Suppressor macrophage treated with lipopolysaccharide for 1 hour (primary cell): ENCODE results near the gene EVPL.
"Not testable (repeated sequence)": the region's sequence is repeated elsewhere in the genome, so short reads cannot be mapped to it uniquely, and the experiment has no call there.

Experiments used
- DNase-seq, 3 donors: peaks; one replicate each; pipeline ENCODE4 v3.0.0-alpha.2; 2020 to 2022

EVPL gene

DNA sequence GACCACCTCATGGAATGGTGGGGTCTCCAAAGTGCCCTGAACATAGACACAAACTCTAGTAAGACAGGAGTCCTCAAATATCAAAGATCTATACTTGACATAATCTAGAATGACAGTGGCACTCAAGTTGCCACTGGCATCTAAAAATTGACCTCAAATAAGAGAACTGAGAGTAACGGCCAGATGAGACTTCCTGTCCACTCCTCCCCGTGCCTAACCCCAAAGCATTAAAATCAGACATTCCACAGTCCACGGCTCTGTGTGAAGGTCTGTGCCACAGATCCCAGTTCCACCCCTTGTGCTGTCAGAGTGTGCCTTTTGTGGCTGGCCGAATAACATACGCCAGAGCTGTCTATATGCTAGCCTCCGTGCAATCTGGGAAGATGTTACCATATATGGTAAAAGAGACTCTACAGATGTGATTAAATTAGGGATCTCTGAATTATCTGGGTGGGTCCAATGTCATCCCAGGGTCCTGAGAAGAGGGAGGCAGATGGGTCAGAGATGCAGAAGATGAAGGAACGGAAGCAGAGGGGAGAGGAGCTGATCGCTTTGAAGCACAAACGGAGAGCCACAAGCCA, 21.0 kb upstream of the EVPL start:
- DNase-seq = no peak

DNA sequence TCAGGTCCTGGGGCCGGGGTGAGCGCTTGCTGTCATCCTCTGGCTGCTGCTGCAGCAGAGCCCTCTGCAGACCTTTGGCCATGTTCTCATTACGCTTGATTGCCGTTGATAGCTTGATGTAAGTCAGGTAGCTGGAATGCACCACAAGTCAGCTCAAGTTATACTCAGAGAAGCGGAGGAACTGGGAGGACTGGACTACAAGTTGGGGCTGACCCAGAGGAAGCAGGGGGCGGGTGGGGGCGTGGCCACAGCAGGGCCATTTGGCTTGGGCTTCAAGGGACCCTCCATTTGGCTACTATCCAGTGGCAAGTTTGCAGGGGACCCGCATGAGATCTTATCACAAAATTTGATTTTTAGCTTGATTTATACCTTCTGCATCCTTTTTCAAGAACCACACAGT, 19.0 kb upstream of the EVPL start:
- DNase-seq = peak in 1 of 3 donors; percentile 8

- DNase-seq = not testable (repeated sequence)
Observed at GRCh38 chr17:76044475-76045007, 17.4 kb upstream of the EVPL start.

- DNase-seq = not testable (repeated sequence)
Observed at GRCh38 chr17:76042868-76043267, 15.8 kb upstream of the EVPL start.

- DNase-seq = no peak
Observed at GRCh38 chr17:76040376-76040775, 13.3 kb upstream of the EVPL start.

GRCh38 chr17:76039121-76039520, 12.0 kb upstream of the EVPL start:
- DNase-seq = no peak

DNA sequence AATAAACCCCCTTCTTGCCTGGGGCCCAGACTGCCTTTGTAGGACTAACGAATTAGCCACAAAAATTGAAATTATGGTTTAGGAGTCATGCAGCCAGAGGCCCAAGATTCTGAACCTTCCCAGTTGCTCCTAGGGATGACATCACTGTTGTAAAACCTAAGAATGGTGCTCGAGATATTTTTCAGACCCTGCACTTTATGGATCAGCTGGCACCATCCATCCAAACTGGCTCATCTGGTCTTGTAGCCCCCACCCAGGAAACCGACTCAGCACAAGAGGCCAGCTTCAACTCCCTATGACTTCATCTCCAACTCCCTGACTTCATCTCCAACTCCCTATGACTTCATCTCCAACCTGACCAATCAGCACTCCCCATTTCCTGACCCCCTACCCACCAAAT, 10.9 kb upstream of the EVPL start:
- no peak for DNase-seq

DNA sequence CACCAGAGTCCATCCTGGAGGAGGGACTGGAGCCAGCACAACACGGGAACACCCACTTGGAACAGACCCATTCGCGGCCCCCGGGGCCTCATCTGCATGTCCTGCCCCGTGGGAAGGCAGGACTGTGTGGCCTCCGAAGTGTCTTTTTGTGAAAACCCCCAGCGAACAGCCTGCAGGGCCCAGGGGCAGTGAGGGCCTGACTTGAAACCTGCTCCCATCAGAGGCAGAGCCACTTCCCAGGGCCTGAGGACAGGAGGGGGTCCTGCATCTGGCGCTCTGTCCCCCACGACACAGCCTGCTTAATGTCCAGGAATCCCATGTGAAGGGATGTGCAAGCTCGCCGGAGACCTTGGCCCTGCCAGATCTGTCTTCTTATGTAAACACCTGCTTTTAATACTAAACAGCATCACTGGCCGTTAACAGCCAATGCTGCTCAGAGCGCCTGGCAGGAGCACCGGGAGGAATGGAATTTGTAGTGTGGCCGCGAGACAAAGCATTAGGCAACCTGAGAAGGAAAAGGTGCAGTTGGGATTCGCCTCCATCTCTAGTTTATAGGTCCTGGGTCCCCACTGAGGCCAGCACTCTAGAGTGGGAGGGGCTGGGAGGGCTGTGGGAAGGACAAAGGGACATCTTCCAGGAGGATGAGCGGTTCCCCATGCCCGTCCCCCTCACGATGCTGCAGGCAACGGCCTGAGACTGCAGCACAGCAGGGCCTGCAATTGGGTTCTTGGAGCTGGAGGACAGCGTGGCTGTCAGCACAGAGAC, 9.6 kb upstream of the EVPL start:
- DNase-seq = no peak

DNA sequence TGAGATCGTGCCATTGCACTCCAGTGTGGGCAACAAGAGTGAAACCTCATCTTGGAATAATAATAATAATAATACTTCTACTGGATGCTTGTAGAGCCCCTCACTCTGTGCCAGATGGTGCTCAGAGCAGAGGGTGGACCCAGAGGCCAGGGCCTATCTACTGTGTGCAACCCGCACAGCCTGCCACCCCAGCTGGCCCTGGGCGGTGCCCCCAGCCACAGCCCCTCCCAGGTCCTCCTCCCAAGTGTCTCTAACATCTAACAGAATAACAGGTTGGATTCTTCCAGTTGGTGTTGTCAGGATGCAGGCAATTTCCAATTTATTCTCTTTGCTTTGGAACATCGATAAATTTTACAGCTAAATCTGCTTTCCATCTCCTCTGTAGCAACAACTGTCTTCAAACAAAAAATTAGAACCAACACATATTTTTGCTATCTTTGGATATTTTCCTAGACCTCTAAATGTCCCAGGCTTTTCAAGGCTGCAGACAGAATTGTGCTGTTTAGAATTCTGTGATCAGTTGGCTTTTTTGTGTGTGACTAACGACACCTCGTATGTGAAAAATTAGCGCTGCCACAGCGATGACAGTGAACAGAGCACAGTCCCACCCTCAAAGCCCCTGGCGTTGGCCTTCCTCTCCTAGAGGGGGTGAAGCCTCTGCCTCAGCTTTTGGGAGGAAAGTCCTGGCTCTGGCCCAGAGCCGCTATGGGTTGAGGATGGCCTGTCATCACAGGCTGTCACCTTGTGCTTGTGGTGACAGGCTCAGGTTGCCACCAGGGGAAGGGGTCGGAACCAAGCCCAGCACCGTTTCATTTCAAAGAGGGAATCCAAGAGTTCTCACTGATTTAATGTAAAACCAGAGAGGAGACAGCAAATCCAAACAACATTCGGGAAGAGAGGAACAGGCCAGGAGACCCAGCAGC, 7.6 kb upstream of the EVPL start:
- no peak for DNase-seq

DNA sequence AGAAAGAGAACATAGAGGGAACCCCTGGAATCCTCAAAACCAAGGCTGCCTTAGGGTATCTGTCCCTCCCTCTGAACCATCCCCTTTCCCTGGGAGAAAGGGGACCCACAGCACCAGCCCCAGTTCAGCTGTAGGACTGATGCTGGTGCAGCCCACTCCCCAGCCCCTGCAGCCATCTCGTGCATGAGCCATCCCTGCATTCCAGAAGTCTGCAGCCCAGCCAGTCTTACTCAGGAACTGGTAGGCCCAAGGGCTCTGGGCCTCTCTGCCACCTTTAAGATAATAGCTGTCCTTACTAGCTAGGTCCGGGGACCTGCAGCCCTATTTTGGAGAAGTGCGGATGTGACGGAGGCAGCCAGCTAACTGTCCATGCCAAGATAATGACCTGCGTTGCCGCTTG, 6.0 kb upstream of the EVPL start:
- DNase-seq = no peak

DNA sequence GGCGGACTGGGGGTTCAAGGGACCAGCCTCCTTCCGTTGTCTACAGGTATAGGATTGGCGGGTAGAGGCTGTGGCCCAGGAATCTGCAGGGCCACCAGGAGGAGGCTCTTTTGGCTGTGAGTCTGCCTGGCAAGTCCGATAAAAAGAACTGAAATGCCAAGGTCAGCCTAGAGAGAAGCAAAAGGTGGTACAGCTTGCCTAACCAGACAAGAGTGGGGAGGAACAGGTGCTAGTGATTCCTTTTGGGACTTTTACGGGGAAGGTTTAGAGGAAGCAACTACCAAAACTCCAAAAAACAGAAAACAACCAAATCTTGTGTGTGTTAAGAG, 5.6 kb upstream of the EVPL start:
- no peak for DNase-seq

- DNase-seq = no peak
Observed at GRCh38 chr17:76032073-76032779, 5.1 kb upstream of the EVPL start.

GRCh38 chr17:76026714-76027158, 370 bp downstream of the EVPL start:
- DNase-seq = no peak

DNA sequence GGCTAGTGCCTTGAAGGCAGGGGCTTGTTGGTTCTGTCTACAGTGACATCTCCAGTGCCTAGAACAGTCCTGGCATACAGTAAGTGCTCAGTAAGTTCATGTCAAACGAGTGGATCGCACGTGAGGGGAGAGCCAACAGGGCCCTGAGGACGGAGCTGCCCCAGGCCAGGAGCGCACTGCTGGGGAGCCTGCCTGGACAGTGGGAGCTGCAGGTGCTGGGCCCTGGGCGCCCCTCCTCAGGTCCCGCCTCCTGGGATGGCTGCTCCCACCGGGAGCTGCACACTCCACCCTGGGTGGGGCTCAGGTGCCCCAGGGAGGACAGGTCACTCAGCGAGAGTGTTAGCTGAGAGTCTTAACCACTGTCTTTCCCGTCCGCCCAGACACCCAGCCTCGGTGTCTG, 1.8 kb downstream of the EVPL start:
- DNase-seq = no peak

DNA sequence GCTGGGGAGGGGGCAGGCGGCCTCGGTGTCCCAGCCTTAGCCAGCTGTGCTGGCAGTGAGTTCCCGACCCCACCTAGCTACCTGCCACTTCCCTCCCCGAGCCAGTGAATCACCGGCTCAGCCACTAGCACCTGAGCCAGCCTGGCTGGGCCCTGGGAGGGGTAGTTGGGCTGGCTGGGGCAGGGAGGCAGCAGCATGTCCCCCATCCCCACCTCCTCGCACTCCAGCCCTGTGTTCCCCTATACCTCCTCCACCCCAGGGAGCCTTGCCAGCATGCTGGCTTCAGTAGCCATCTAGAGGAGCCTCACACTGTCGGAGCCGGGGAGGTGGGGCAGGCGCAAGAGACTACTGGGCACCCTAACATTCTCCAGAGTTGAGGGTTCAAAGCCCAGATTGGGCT, 2.8 kb downstream of the EVPL start:
- DNase-seq = no peak

DNA sequence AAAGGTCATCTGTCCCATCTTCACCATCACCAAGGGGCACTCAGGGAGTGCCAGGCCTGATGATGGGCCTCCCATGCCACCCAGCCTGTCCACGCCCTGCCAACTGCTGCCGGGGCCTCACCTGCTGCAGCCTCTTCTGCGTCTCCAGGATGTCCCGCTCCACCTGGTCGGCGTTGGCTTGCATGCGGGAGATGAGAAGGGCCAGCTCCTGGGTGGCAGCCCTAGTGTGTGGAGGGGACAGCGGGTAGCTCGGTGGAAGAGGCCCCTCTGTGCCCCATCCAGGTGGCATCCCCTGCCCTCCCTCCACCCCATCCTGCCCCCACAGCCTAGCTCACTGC, 3.2 kb downstream of the EVPL start:
- DNase-seq = no peak

DNA sequence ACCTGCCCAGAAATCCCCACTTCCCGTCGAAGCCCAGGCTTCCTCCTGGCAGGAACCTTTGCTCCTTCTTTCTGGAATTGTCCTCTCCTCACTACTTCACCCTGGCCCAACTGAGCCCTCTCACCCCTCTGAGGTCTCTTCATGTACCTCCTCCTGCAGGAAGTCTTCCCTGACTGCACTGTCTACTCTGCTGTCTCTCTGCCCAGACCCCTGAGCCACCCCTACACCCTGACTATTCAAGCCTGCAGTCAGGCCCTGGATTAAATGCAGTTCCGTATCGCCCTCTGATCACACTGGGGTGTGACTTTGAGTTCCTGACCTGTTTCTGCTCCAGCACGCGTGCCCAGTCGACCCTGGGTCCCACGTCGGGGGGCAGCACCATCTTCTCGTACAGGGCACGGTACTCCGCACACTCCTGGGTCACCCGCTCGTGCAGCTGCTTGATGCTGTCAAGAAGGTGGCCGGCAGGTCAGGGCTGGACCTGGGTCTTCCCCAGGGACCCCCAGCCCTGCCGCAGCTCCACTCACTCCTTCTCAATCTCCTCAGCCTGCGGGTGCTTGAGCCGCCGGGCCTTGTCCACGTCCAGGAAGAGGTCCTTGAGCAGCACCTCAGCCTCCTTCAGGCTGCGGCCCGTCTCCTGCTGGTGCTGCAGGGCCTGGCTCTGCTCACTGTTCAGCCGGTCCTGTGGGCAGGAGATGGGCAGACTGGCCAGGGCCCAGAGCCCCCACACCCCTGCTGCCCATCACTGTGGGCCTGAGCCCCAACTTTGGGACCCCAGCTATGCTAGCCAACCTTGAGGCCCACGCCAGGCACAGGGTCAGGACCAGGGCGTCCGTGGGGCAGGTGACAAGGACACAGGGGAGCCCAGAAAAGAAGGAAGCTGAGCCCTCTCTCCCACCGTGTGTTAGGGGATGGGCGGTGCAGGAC, 3.9 kb downstream of the EVPL start:
- DNase-seq = no peak

GRCh38 chr17:76022285-76022684, 4.8 kb downstream of the EVPL start:
- DNase-seq = no peak

DNA sequence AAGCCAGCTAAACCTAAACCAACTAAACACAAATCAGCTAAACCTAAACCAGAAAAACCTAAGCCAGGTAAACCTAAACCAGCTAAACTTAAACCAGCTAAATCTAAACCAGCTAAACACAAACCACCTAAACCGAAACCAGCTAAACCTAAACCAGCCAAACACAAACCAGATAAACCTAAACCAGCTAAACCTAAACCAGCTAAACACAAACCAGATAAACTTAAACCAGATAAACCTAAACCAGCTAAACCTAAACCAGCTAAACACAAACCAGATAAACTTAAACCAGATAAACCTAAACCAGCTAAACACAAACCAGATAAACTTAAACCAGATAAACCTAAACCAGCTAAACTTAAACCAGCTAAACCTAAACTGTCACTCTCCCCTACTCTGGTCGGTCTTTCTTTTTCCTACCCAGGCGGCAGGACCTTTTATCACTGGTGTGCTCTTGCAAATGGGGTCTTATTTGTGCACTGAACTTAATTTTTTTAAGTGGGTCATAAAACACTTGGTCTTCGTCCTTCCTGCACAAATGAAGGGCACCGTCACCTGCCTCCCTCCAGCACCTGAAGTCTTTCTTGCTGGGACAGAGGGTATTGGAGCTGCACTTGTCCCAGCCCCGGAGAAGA, 7.2 kb downstream of the EVPL start:
- DNase-seq = no peak

DNA sequence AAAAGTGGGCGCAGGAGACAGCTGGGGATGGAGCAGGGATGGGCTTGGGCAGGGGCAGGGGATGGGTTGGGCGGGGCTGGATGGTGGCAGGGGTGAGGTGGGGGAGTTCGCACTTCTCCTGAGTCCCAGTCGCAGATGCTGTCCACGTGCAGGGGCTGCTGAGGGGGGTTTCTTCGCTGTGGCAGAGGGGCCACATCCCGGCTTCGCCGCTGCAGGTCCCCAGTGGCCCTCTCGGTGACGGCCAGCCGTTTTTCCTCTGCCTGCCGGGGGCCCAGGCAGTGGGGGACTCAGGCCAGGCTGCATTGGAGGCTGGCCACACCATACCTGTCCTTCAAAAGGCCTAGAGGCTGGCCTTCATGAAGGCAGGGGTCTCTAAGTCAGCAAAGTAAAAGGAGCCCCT, 8.3 kb downstream of the EVPL start:
- no peak for DNase-seq

DNA sequence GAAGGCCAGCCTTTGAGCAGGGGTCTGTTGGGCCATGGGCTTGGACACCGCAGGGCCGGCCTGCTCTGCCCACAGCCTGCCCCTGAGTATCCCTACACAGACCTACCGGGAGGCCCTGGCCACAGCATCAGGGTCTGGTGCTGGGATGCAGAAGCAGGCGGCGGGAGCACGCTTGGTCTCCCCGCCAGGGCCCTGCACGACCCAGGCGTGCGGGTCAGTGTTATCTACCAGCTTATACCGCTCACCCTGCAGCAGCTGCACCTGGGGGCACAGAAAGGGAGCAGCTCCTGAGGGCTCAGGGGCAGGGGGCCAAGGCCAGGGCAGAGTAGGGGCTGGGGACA, 8.8 kb downstream of the EVPL start:
- DNase-seq = no peak
